Panc1 (cell line): Measurements from ENCODE around the gene SLCO2B1. TPM values are rescaled to one million over a fixed set of nuclear protein-coding genes. Genes with fewer than 3 reads are reported as not detected.

Experiments
- ATAC-seq: fragments of 200-7000 bp; cut with Tn5 transposase; 2 replicates; pipeline ENCODE4 v1.9.1; 2020; ENCODE audit warnings: mild to moderate bottlenecking, moderate library complexity
- BruUV-seq: library from RNA; stranded (reverse); fragments of 400-500 nt; replicated peaks from 2 replicates; lab custom pipeline; 2021; lab: Mats Ljungman, UMichigan
- CTCF ChIA-PET: fragments of 300-600 bp; sonication (Branson Sonifier 250); formaldehyde crosslinking; loops from one replicate; lab custom pipeline; 2022; ENCODE audit warnings: antibody characterized with exemption; lab: Charles Lee
- POLR2A ChIA-PET: fragments of 300-600 bp; sonication (Branson Sonifier 250); formaldehyde crosslinking; loops from one replicate; lab custom pipeline; 2022; ENCODE audit warnings: antibody characterized with exemption; lab: Charles Lee
- DNase-seq: peaks from one replicate; pipeline ENCODE4 v3.0.0-alpha.2; 2010; ENCODE audit warnings: low read depth, low spot score
- H3K27ac ChIP-seq: 2 replicates; pipeline ENCODE4 v1.5.1; 2011; ENCODE audit warnings: mild to moderate bottlenecking, low read length, inconsistent platforms
- H3K27me3 ChIP-seq: fragments of 200-500 bp; sonication (Bioruptor generic); 2 replicates; pipeline ENCODE4 v1.6.0; 2014; ENCODE audit warnings: low read length, inconsistent platforms; ENCODE audit not compliant: control insufficient read depth, insufficient read depth
- H3K36me3 ChIP-seq: fragments of 200-500 bp; sonication (Bioruptor generic); 2 replicates; pipeline ENCODE4 v1.5.1; 2014; ENCODE audit warnings: inconsistent platforms, mild to moderate bottlenecking, low read length, moderate library complexity; ENCODE audit not compliant: control insufficient read depth, insufficient read depth
- H3K4me1 ChIP-seq: 2 replicates; pipeline ENCODE4 v1.5.1; 2011; ENCODE audit warnings: inconsistent platforms, mild to moderate bottlenecking, low read length, moderate library complexity; ENCODE audit not compliant: control insufficient read depth, insufficient read depth
- H3K4me3 ChIP-seq, 2 experiments: 2 replicates each; pipeline ENCODE4 v1.5.1; 2011 to 2012; ENCODE audit warnings: low read depth in 2 of 2, low read length in 2 of 2, mild to moderate bottlenecking in 2 of 2, inconsistent platforms in 1 of 2, moderate library complexity in 1 of 2
- H3K9me3 ChIP-seq: fragments of 200-500 bp; sonication (Bioruptor generic); 2 replicates; pipeline ENCODE4 v1.5.1; 2014; ENCODE audit warnings: low read depth, mild to moderate bottlenecking, inconsistent platforms, low read length, moderate library complexity; ENCODE audit not compliant: control insufficient read depth, insufficient read depth
- CTCF ChIP-seq: fragments of 450-650 bp; IDR thresholded peaks from 2 replicates; pipeline ENCODE4 v1.5.1; 2017; ENCODE audit warnings: mild to moderate bottlenecking
- POLR2AphosphoS5 ChIP-seq: IDR thresholded peaks from 2 replicates; pipeline ENCODE4 v1.6.1; 2012; ENCODE audit warnings: mild to moderate bottlenecking, low read depth, low read length, moderate library complexity
- SIN3A ChIP-seq: IDR thresholded peaks from 2 replicates; pipeline ENCODE4 v1.6.1; 2012; ENCODE audit warnings: low read depth, mild to moderate bottlenecking, low read length, moderate library complexity, borderline replicate concordance; ENCODE audit not compliant: insufficient read depth
- TCF7L2 ChIP-seq: IDR thresholded peaks from 2 replicates; pipeline ENCODE4 v1.6.1; 2011; ENCODE audit warnings: mild to moderate bottlenecking, low read depth, low read length, inconsistent platforms
- in situ Hi-C: cut with HindIII; loops from 2 replicates; pipeline ENCODE4 v1.10.0; 2016; ENCODE audit warnings: low sequenced_read_pairs, low pct_unique_long_range_greater_than_20kb
- intact Hi-C: fragments of 100-400 bp; cut with micrococcal nuclease; formaldehyde crosslinking; loops from one replicate; pipeline ENCODE4 v1.10.0; 2022; ENCODE audit not compliant: unreplicated experiment
- total RNA-seq: library from RNA; stranded (reverse); gene quantifications from one replicate; pipeline ENCODE4 v1.2.1, GENCODE V29; 2021; ENCODE audit not compliant: unreplicated experiment
- TF ChIP-seq, protein P1 (sequence below), 2 experiments: IDR thresholded peaks; 2 replicates each; pipeline ENCODE4 v1.6.1; 2011 to 2012; ENCODE audit warnings: low read depth in 2 of 2, control low read depth in 1 of 2, low read length in 1 of 2, mild to moderate bottlenecking in 1 of 2, moderate library complexity in 1 of 2; ENCODE audit not compliant: insufficient read depth in 1 of 2

The SLCO2B1 gene
- total RNA-seq, 1 experiment from 2014 or later, result 0.77 TPM

DNA sequence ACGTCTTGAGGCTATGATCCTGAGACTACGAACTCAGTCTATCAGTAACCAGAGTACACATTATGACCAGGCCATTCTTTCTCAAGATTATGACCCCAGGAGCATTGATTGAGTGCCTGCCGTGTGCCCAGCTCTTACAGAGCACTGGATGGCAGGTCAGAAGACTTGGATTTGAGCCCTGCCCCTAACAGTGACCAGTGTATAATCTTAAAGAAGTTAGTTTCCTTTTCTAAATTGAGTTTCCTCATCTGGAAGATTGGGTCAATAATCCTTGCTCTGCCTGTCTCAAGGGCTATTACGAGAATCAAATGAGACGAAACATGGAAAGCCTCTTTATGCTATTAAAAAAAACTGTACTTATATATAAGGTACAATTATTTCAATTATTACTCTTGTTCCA, 38.2 kb downstream of the SLCO2B1 start:
- Histone ChIP-seq H3K27me3 (peaks cover 3% of the 10 kb centered on the region; the same call in 1 of the 2 replicates), H3K4me1 (no peaks in the 10 kb centered on the region), H3K4me3 (no peak overlapping the region), H3K36me3 (no peaks in the 10 kb centered on the region), H3K9me3 (no peaks in the 10 kb centered on the region), H3K27ac (no peak overlapping the region)
- intact Hi-C loops, result no loop called here
- POLR2A ChIA-PET, result interaction anchor here (0.5 to 0.7 kb wide), 3 partner anchors 45 to 806 kb away, joined by 6 to 17 read pairs (median 10); no protein-coding TSS in a partner anchor
- ATAC-seq, result no peak
- DNase-seq, result no peak
- no peak for TF ChIP-seq TCF7L2
- TF ChIP-seq, protein P1, sequence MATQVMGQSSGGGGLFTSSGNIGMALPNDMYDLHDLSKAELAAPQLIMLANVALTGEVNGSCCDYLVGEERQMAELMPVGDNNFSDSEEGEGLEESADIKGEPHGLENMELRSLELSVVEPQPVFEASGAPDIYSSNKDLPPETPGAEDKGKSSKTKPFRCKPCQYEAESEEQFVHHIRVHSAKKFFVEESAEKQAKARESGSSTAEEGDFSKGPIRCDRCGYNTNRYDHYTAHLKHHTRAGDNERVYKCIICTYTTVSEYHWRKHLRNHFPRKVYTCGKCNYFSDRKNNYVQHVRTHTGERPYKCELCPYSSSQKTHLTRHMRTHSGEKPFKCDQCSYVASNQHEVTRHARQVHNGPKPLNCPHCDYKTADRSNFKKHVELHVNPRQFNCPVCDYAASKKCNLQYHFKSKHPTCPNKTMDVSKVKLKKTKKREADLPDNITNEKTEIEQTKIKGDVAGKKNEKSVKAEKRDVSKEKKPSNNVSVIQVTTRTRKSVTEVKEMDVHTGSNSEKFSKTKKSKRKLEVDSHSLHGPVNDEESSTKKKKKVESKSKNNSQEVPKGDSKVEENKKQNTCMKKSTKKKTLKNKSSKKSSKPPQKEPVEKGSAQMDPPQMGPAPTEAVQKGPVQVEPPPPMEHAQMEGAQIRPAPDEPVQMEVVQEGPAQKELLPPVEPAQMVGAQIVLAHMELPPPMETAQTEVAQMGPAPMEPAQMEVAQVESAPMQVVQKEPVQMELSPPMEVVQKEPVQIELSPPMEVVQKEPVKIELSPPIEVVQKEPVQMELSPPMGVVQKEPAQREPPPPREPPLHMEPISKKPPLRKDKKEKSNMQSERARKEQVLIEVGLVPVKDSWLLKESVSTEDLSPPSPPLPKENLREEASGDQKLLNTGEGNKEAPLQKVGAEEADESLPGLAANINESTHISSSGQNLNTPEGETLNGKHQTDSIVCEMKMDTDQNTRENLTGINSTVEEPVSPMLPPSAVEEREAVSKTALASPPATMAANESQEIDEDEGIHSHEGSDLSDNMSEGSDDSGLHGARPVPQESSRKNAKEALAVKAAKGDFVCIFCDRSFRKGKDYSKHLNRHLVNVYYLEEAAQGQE (IDR thresholded peaks at IDR 0.05; ENCODE audit: insufficient read depth in 1 of 2, low read depth in 2 of 2, low read length in 1 of 2), result no peak
- no peak for TF ChIP-seq POLR2AphosphoS5
- TF ChIP-seq CTCF, result no peak
- TF ChIP-seq SIN3A, result no peak
- CTCF ChIA-PET, result interaction anchor here (0.7 kb wide), 1 partner anchor 134 kb away, joined by 7 read pairs; no protein-coding TSS in a partner anchor
- in situ Hi-C loops, result no loop called here
- no TSS peak for BruUV-seq

DNA sequence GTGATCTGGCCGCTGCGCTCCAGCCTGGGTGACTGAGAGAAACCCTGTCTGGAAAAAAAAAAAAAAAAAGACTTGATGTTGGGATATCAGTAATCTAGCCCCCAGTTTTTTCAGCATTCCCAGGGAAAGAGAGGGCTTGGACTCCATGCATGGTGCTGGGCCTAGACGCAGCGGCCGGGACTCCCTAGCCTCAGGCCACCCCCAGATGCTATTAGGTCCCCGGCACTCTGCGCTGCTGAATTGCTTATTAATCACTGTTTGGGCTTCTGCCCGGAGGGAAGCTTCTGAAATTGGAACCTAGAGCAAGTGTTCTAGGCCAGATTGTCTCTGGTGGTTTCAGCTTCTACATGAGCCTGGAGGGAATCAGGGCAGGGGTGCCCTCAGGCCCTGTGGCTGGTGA, 39.0 kb downstream of the SLCO2B1 start:
- ATAC-seq, result no peak
- peaks cover 3% of the 10 kb centered on the region; the same call in 1 of the 2 replicates for H3K27me3 ChIP-seq
- no peaks in the 10 kb centered on the region for H3K4me1 ChIP-seq
- H3K4me3 ChIP-seq, result no peak overlapping the region
- H3K27ac ChIP-seq, result no peak overlapping the region
- intact Hi-C loops (no loop called here), in situ Hi-C loops (no loop called here)
- POLR2A ChIA-PET, result interaction anchor here (0.6 to 0.7 kb wide), 2 partner anchors 802 to 806 kb away, joined by 6 to 17 read pairs; no protein-coding TSS in a partner anchor
- CTCF ChIA-PET, result interaction anchor here (0.7 to 2.3 kb wide), 2 partner anchors 15 to 135 kb away, joined by 6 to 7 read pairs; no protein-coding TSS in a partner anchor
- H3K9me3 ChIP-seq, result no peaks in the 10 kb centered on the region
- DNase-seq, result no peak
- TF ChIP-seq SIN3A (no peak), POLR2AphosphoS5 (no peak), CTCF (no peak), TCF7L2 (no peak)
- TF ChIP-seq, protein P1 (IDR thresholded peaks at IDR 0.05; ENCODE audit: insufficient read depth in 1 of 2, low read depth in 2 of 2, low read length in 1 of 2), result no peak
- H3K36me3 ChIP-seq, result no peaks in the 10 kb centered on the region
- no TSS peak for BruUV-seq
